Activated B cell treated with CpG ODN at 0.5 μM for 24 hours (primary cell): ENCODE data around the gene NNT. TPM values are rescaled to one million over a fixed set of nuclear protein-coding genes. Genes with fewer than 3 reads are reported as not detected.
"Not testable (repeated sequence)": the region's sequence is repeated elsewhere in the genome, so short reads cannot be mapped to it uniquely, and the experiment has no call there.

Source experiments
- ATAC-seq: fragments of 200-7000 bp; cut with Tn5 transposase; one replicate; pipeline ENCODE4 v1.10.0; 2021; ENCODE audit warnings: low read depth, mild to moderate bottlenecking, moderate library complexity
- CTCF ChIA-PET: fragments of 350-600 bp; sonication (Branson Sonifier 250); formaldehyde crosslinking; loops from one replicate; lab custom pipeline; 2021; ENCODE audit warnings: antibody characterized with exemption; lab: Charles Lee
- POLR2A ChIA-PET: fragments of 350-600 bp; sonication (Branson Sonifier 250); formaldehyde crosslinking; loops from one replicate; lab custom pipeline; 2021; ENCODE audit warnings: antibody characterized with exemption; lab: Charles Lee
- DNase-seq: peaks from one replicate; pipeline ENCODE4 v3.0.0; 2022
- H3K27ac Mint-ChIP-seq: one replicate; pipeline ENCODE4 v1.8.0; 2020; ENCODE audit warnings: mixed read lengths
- H3K27me3 Mint-ChIP-seq: one replicate; pipeline ENCODE4 v1.8.0; 2021; ENCODE audit warnings: mixed read lengths
- H3K36me3 Mint-ChIP-seq: one replicate; pipeline ENCODE4 v1.8.0; 2021; ENCODE audit warnings: low read depth, mixed read lengths
- H3K4me1 Mint-ChIP-seq: one replicate; pipeline ENCODE4 v1.8.0; 2021; ENCODE audit warnings: mixed read lengths
- H3K4me3 Mint-ChIP-seq: one replicate; pipeline ENCODE4 v1.8.0; 2020; ENCODE audit warnings: mild to moderate bottlenecking, mixed read lengths
- H3K9me3 Mint-ChIP-seq: one replicate; pipeline ENCODE4 v1.8.0; 2020; ENCODE audit warnings: mixed read lengths
- CTCF ChIP-seq: fragments of 200-600 bp; IDR thresholded peaks from one replicate; pipeline ENCODE4 v1.8.0; 2022; ENCODE audit warnings: antibody characterized with exemption, mild to moderate bottlenecking
- intact Hi-C: fragments of 100-400 bp; cut with micrococcal nuclease; formaldehyde crosslinking; loops from one replicate; pipeline ENCODE4 v1.15.1; 2024
- total RNA-seq: library from RNA; stranded (reverse); gene quantifications from 2 replicates; pipeline ENCODE4 v1.2.3, GENCODE V29; 2022

Gene NNT
- total RNA-seq, 1 donor from 2014 or later: 63.0 TPM

GRCh38 chr5:43731573-43731972, 128.6 kb downstream of the NNT start:
- TF ChIP-seq CTCF: no peak
- DNase-seq (no peak), ATAC-seq (no peak)
- Mint-ChIP-seq H3K9me3 (no peaks in the 10 kb centered on the region), H3K36me3 (no peaks in the 10 kb centered on the region), H3K27ac (no peak overlapping the region), H3K4me3 (no peak overlapping the region), H3K27me3 (peaks cover 9% of the 10 kb centered on the region), H3K4me1 (no peaks in the 10 kb centered on the region)
- intact Hi-C loops: loop anchor here (2.0 kb wide), 1 partner anchor 601 kb away; no protein-coding TSS in a partner anchor
- ChIA-PET POLR2A (no interaction called here), CTCF (no interaction called here)

GRCh38 chr5:43745923-43746548, 143.1 kb downstream of the NNT start:
- intact Hi-C loops, DNase-seq, ATAC-seq, H3K36me3 Mint-ChIP-seq, CTCF ChIA-PET, POLR2A ChIA-PET, H3K4me3 Mint-ChIP-seq, H3K27me3 Mint-ChIP-seq, H3K27ac Mint-ChIP-seq, H3K4me1 Mint-ChIP-seq: not testable (repeated sequence)
- H3K9me3 Mint-ChIP-seq: peaks cover 10% of the 10 kb centered on the region

GRCh38 chr5:43750809-43751208, 147.8 kb downstream of the NNT start:
- Mint-ChIP-seq H3K27me3 (no peaks in the 10 kb centered on the region), H3K27ac (no peak overlapping the region), H3K9me3 (peaks cover 8% of the 10 kb centered on the region), H3K4me1 (no peaks in the 10 kb centered on the region), H3K36me3 (no peaks in the 10 kb centered on the region), H3K4me3 (no peak overlapping the region)
- intact Hi-C loops: no loop called here
- CTCF ChIA-PET: no interaction called here
- POLR2A ChIA-PET: no interaction called here
- ATAC-seq (no peak), DNase-seq (no peak)
- no peak for TF ChIP-seq CTCF

DNA sequence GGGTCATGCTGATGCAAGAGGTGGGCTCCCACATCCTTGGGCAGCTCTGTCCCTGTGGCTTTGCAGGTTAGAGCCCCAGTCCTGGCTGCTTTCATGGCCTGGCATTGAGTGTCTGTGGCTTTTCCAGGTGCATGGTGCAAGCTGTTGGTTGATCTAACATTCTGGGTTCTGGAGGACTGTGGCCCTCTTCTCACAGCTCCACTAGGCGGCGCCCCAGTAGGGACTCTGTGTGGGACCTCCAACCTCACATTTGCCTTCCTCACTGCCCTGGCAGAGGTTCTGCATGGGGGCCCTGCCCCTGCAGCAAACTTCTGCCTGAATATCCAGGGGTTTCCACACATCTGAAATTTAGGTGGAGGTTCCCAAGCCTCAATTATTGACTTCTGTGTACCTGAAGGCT, 150.1 kb downstream of the NNT start:
- intact Hi-C loops: no loop called here
- H3K36me3 Mint-ChIP-seq: no peaks in the 10 kb centered on the region
- ATAC-seq (no peak), DNase-seq (no peak)
- H3K4me1 Mint-ChIP-seq: no peaks in the 10 kb centered on the region
- CTCF ChIA-PET: no interaction called here
- POLR2A ChIA-PET: no interaction called here
- H3K27ac Mint-ChIP-seq: no peak overlapping the region
- H3K9me3 Mint-ChIP-seq: peaks cover 8% of the 10 kb centered on the region
- no peak overlapping the region for H3K4me3 Mint-ChIP-seq
- H3K27me3 Mint-ChIP-seq: no peaks in the 10 kb centered on the region
- TF ChIP-seq CTCF: no peak

Other genes with a start within 250 kb of the NNT start
- 10.7 and 11.6 TPM in 2 replicates for gene CCL28, start 190.8 kb upstream of the NNT start, total RNA-seq
- gene TMEM267, start 119.3 kb upstream of the NNT start, total RNA-seq: 15.2 and 16.3 TPM in 2 replicates
- gene C5orf34, start 88.0 kb upstream of the NNT start, total RNA-seq: 4.4 and 4.7 TPM in 2 replicates
- gene PAIP1, start 46.1 kb upstream of the NNT start, total RNA-seq: 35.1 and 38.3 TPM in 2 replicates